DND-41 (cell line): ENCODE results near the gene FAM50B.
"Not testable (repeated sequence)": the region's sequence is repeated elsewhere in the genome, so short reads cannot be mapped to it uniquely, and the experiment has no call there.

Experiments
- ATAC-seq: fragments of 200-7000 bp; cut with Tn5 transposase; 3 replicates; pipeline ENCODE4 v1.9.1; 2021; ENCODE audit warnings: low read depth; ENCODE audit not compliant: insufficient read depth
- DNase-seq: peaks from one replicate; pipeline ENCODE4 v3.0.0-alpha.2; 2020
- H2AFZ ChIP-seq: 2 replicates; pipeline ENCODE4 v1.6.0; 2012; ENCODE audit warnings: low read depth, low read length
- H3K27ac ChIP-seq: 2 replicates; pipeline ENCODE4 v1.5.1; 2012; ENCODE audit warnings: low read length, inconsistent platforms
- H3K27me3 ChIP-seq: fragments of 200-600 bp; sonication (generic); 2 replicates; pipeline ENCODE4 v1.6.0; 2012; ENCODE audit warnings: low read length, mild to moderate bottlenecking, inconsistent platforms; ENCODE audit not compliant: insufficient read depth, poor library complexity
- H3K36me3 ChIP-seq: 2 replicates; pipeline ENCODE4 v1.5.1; 2012; ENCODE audit warnings: low read length, inconsistent platforms; ENCODE audit not compliant: insufficient read depth
- H3K4me1 ChIP-seq: 2 replicates; pipeline ENCODE4 v1.5.1; 2012; ENCODE audit warnings: mild to moderate bottlenecking, low read length; ENCODE audit not compliant: insufficient read depth
- H3K4me2 ChIP-seq: 2 replicates; pipeline ENCODE4 v1.6.0; 2012; ENCODE audit warnings: mild to moderate bottlenecking, moderate library complexity, low read length, inconsistent platforms; ENCODE audit not compliant: insufficient read depth
- H3K4me3 ChIP-seq, 2 experiments: fragments of 200-600 bp in 1 of 2; shearing (Covaris generic) in 1 of 2; 2 replicates each; pipeline ENCODE4 v1.5.1; 2012 to 2016; ENCODE audit warnings: inconsistent platforms in 2 of 2, low read length in 2 of 2, mild to moderate bottlenecking in 2 of 2, low read depth in 1 of 2, moderate library complexity in 1 of 2
- H3K79me2 ChIP-seq: 2 replicates; pipeline ENCODE4 v1.6.0; 2012; ENCODE audit warnings: low read length, inconsistent platforms; ENCODE audit not compliant: insufficient read depth
- H3K9ac ChIP-seq: 2 replicates; pipeline ENCODE4 v1.6.0; 2012; ENCODE audit warnings: low read depth, mild to moderate bottlenecking, inconsistent platforms, low read length, moderate library complexity
- H3K9me3 ChIP-seq: 2 replicates; pipeline ENCODE4 v1.5.1; 2012; ENCODE audit warnings: low read length, moderate library complexity, mild to moderate bottlenecking, inconsistent platforms; ENCODE audit not compliant: insufficient read depth, severe bottlenecking
- H4K20me1 ChIP-seq: 2 replicates; pipeline ENCODE4 v1.6.0; 2012; ENCODE audit warnings: low read length; ENCODE audit not compliant: insufficient read depth
- CTCF ChIP-seq: IDR thresholded peaks from 2 replicates; pipeline ENCODE4 v1.5.1; 2012; ENCODE audit warnings: borderline replicate concordance, low read length, moderate library complexity, mild to moderate bottlenecking; ENCODE audit not compliant: poor library complexity, severe bottlenecking; ENCODE audit errors: extremely low read depth
- EZH2 ChIP-seq: IDR thresholded peaks from 3 replicates; pipeline ENCODE4 v1.6.1; 2012; ENCODE audit warnings: borderline replicate concordance, low read depth, mild to moderate bottlenecking, moderate library complexity, low read length, inconsistent platforms; ENCODE audit not compliant: severe bottlenecking

The FAM50B gene

GRCh38 chr6:3862038-3862437 lies 12.9 kb downstream of the FAM50B start:
- Histone ChIP-seq H3K4me1 (no peaks in the 10 kb centered on the region), H3K79me2 (no peaks in the 10 kb centered on the region), H2AFZ (no peak overlapping the region), H3K27ac (no peak overlapping the region), H4K20me1 (no peaks in the 10 kb centered on the region), H3K4me2 (no peak overlapping the region), H3K4me3 (no peak overlapping the region), H3K9ac (no peak overlapping the region), H3K9me3 (no peaks in the 10 kb centered on the region), H3K27me3 (peaks cover 5% of the 10 kb centered on the region), H3K36me3 (no peaks in the 10 kb centered on the region)
- ATAC-seq (no peak), DNase-seq (no peak)
- no peak for TF ChIP-seq EZH2
- no peak for TF ChIP-seq CTCF

- H3K36me3 ChIP-seq, H4K20me1 ChIP-seq, H3K9me3 ChIP-seq, ATAC-seq, H3K4me2 ChIP-seq, H3K79me2 ChIP-seq, H3K27me3 ChIP-seq, H3K9ac ChIP-seq, H3K4me3 ChIP-seq, H2AFZ ChIP-seq, DNase-seq, H3K4me1 ChIP-seq, H3K27ac ChIP-seq: not testable (repeated sequence)
These were observed 14.1 kb downstream of the FAM50B start for GRCh38 chr6:3863322-3863721.

DNA sequence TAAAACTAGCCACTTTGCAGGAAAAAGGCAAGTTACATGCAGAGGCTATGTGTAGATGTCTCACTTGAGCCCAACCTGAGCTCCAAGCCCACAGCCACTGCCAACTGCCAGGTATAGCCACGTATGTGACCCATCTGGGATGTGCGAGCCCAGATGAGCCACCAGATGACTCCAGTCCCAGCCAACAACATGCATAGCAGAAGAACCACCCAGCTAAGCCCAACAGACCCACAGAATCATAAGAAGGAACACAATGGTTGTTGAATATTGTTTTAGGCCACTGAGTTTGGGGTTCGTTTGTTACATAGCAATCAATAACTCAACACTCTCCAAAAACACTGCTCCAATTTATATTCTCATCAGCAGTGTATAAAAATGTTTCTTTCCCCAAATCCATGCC lies 16.3 kb downstream of the FAM50B start:
- ATAC-seq: no peak

More for the DNA sequence above, 16.3 kb downstream of the FAM50B start:
- H3K27ac ChIP-seq: no peak overlapping the region
- H3K9me3 ChIP-seq: no peaks in the 10 kb centered on the region
- TF ChIP-seq CTCF: no peak
- no peak for TF ChIP-seq EZH2
- H3K4me1 ChIP-seq: no peaks in the 10 kb centered on the region
- no peaks in the 10 kb centered on the region for H3K36me3 ChIP-seq
- DNase-seq: no peak
- H3K79me2 ChIP-seq: no peaks in the 10 kb centered on the region
- H3K27me3 ChIP-seq: peaks cover 6% of the 10 kb centered on the region
- H3K9ac ChIP-seq: no peak overlapping the region
- H3K4me3 ChIP-seq: no peak overlapping the region
- no peak overlapping the region for H2AFZ ChIP-seq
- no peaks in the 10 kb centered on the region for H4K20me1 ChIP-seq
- no peak overlapping the region for H3K4me2 ChIP-seq
